Cardiac fibroblast (primary cell): Measurements from ENCODE around the gene NOMO2.
"Not testable (repeated sequence)": the region's sequence is repeated elsewhere in the genome, so short reads cannot be mapped to it uniquely, and the experiment has no call there.

Experiments used
- DNase-seq, 2 donors: peaks; one replicate each; pipeline versions ENCODE4 v3.0.0 to v3.0.0-alpha.2; 2010; ENCODE audit warnings: low read depth in 2 of 2
- H3K4me3 ChIP-seq, 2 donors: replicated peaks in 1 of 2; 1 replicate in 1 of 2; 2 replicates in 1 of 2; pipeline ENCODE4 v1.5.1; 2011; ENCODE audit warnings: low read depth in 2 of 2, low read length in 2 of 2, mild to moderate bottlenecking in 2 of 2, moderate library complexity in 1 of 2

NOMO2 gene

DNA sequence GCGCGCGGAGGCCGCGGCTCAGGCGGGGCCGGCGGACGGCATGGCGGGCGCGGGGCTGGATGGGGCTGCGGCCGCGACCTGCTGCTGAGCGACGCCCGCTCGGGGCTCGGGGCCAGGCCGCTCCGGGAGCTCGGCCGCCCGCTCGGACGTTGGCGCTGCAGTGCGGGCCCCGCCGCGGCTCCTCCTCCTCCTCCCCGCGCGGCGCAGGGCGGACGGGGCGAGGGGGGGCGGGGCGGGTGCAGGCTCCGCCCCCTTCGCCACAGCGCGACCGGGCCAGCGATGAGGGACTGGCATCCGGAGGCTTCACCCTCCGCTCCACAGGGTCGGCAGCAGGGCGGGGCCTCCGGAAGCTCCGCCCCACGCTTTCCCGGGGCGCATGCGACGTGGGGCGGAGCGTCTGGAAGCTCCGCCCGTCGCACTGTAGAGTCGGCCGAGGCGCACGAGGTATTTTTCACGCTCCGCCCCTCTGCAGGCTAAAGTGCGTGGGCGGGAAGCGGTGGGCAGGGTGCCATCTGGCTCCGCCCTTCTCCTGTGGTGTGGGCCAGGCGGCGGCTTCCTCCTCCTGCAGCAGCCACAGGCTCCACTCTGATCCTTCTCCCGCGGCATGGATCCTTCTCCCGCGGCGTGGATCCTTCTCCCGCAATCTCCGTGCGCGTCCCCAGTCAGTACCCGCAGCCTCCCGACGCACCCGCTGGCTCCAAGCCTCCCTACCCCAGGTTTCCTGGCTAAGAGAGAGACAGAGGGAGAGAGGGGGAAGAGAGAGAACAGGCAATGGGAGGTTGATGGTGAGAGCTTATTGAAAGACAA, 159.8 kb downstream of the NOMO2 start:
- not testable (repeated sequence) for H3K4me3 ChIP-seq, DNase-seq

GRCh38 chr16:18401159-18401558, 160.7 kb downstream of the NOMO2 start:
- peak overlapping the region; percentile 40 for H3K4me3 ChIP-seq
- not testable (repeated sequence) for DNase-seq

GRCh38 chr16:18394363-18394762, 167.5 kb downstream of the NOMO2 start:
- not testable (repeated sequence) for DNase-seq, H3K4me3 ChIP-seq

DNA sequence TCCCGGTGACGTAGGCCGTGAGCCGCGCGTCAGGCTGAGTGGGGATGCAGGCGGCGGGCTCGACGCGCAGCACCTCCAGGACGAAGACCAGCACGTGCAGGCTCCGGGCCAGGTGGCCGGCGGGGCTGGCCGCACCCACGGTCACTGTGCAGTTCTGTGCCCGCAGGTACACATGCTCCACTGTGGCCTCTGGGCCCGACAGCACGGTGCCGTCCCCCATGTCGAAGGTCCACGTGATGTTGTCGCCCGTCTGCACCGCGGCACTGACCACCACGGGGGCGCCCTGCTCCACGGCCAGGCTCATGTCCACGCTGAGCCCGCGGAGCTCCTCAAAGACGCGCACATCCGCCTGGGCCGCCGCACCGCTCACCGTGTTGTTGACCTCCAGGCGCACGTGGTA, 174.1 kb downstream of the NOMO2 start:
- not testable (repeated sequence) for H3K4me3 ChIP-seq, DNase-seq

GRCh38 chr16:18386517-18386916, 175.4 kb downstream of the NOMO2 start:
- DNase-seq = not testable (repeated sequence)

DNA sequence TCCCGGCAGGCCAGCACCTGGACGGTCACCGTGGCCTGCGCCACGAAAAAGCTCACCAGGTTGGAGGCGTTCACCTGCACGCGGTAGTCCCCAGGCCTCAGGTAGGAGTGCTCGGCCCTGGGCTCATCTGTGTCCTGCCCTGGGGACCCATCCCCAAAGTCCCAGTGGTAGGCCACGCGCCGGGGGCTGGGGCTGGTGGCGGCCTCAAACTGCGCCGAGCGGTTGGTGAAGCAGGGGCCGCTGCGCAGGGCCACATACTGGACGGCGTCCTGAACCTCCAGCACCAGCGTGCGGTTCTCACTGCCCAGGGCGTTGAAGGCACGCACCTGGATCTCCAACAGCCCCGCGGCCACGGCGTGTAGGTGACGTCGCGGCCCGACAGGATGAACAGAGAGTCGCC, 176.6 kb downstream of the NOMO2 start:
- DNase-seq, H3K4me3 ChIP-seq: not testable (repeated sequence)

More at GRCh38 chr16:18386517-18386916, 175.4 kb downstream of the NOMO2 start:
- H3K4me3 ChIP-seq = not testable (repeated sequence)

GRCh38 chr16:18384869-18385268, 177.0 kb downstream of the NOMO2 start:
- DNase-seq, H3K4me3 ChIP-seq: not testable (repeated sequence)

DNA sequence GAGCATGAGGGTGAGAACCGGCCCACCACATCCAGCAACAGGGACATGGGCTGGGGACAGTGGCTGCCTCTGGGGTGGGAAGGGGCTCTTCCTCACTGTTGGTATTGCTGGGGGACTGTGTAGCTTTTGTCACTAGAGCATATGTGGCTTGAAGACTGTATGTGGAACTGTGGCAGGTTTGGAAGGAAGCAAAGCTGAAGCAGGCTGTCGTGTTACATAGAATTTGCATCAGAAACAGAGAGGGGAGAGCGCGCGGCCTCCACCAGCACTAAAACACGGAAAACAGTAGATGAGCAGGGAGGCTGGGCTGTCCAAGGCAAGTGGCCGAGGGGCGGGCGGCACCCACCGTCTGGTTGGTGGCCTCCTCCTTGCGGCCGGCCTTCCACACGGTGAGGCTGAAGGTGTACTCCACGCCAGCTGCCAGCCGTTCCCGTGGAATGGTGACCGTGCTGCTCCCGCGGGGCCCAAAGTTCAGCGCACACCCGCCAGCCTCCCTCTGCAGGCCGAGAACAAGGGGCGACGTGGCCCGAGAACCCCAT, 177.7 kb downstream of the NOMO2 start:
- not testable (repeated sequence) for H3K4me3 ChIP-seq, DNase-seq

DNA sequence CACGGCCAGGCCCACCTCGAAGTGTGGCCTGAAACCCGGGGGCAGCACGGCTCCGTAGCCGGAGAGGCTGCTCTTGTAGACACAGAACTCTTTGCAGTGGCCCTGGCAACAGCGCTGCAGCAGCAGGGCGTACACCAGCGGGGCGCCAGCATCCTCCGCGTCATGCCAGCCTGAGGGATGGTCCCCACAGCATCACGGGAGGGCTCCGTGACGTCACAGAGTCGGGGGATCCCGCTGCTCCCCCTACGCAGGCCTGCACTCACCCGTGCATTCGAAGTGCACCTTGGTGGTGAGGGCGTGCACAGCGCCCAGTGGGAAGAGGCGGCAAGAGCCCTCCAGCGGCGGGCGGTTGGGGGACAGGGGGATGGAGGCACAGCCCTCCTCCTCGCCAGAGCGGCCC, 179.2 kb downstream of the NOMO2 start:
- H3K4me3 ChIP-seq, DNase-seq: not testable (repeated sequence)
